Measurements from ENCODE around the gene FKBP5.

DNA sequence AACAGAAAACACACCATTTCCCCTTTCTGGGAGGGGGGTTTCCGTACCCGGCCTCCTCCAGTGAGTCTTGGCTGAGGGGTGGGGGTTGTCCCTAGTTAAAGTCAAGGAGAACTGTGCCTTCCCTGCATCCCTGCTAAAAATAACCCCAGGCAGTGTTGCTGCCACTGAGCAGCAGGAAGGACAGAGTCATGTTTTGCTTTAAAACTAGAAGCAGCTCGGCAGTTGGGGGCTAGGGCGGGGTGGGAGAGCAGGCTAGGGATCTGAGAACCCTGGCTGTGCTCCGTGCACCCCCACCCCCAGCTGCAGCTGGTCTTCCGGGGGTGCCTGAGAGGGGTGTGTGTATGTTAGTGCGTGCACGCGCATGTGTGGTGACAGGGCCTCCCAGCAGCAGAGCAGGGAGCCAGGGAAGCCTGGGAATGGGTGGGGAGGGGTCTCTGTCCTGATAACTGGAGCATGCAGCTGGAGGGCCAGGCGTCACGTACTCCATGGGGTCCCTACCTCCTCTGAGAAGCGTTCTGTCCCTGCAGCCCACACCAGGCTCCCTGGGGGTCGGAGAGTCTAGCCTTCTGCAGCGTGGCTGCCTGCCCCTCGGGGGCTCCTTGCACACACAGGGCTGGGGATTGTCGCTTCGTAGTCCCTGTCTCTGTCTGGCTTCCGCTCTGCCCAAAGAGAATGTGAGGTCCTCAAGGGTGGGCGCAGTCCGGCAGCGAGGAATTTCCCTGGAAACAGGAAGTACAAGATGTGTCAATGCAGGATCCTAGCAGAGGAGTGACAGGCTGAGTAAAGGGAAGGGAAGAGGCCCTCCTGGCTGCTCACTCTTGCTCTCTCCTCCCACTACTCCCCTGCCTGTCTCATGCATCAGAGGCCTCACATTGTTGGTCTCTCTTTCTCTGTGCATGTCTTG, 31.4 kb upstream of the FKBP5 start:
- TF ChIP-seq POLR2A (IDR thresholded peaks at IDR 0.05; ENCODE audit: low read length) (no peak), KDM5A (IDR thresholded peaks at IDR 0.05) (no peak), NR3C1 (IDR thresholded peaks at IDR 0.05) (no peak)
